ENCODE measurements around the gene HECW1. TPM values are rescaled to one million over a fixed set of nuclear protein-coding genes. Genes with fewer than 3 reads are reported as not detected.

Gene HECW1
- total and polyA plus RNA-seq, 4 donors: 0.05 TPM; not detected in 3

- no peak overlapping the region for H3K4me3 ChIP-seq (ENCODE audit: low read depth in 1 of 3, low read length in 3 of 3)
- H3K27me3 ChIP-seq (ENCODE audit: control insufficient read depth in 4 of 4, insufficient read depth in 4 of 4, low read length in 3 of 4): peaks cover 0 to 24% (median 10%) of the 10 kb centered on the region in 4 donors
- TF ChIP-seq HNF4A (conservative IDR thresholded peaks at IDR 0.05) (no peak), RAD21 (IDR thresholded peaks at IDR 0.05) (no peak), CTCF (IDR thresholded peaks at IDR 0.05; ENCODE audit: low read depth, low read length, missing input control) (no peak), ATF3 (IDR thresholded peaks at IDR 0.05) (no peak), GABPA (IDR thresholded peaks at IDR 0.05 in 1 of 2, conservative IDR thresholded peaks at IDR 0.05 in 1 of 2) (no peak), HNF4G (IDR thresholded peaks at IDR 0.05) (no peak), RXRA (IDR thresholded peaks at IDR 0.05) (no peak), FOXA2 (IDR thresholded peaks at IDR 0.05) (no peak), SP1 (IDR thresholded peaks at IDR 0.05) (no peak), FOXA1 (IDR thresholded peaks at IDR 0.05) (no peak), EGR1 (IDR thresholded peaks at IDR 0.05; ENCODE audit: low read depth in 2 of 2) (no peak), YY1 (IDR thresholded peaks at IDR 0.05) (no peak)
- TF ChIP-seq, protein P1, sequence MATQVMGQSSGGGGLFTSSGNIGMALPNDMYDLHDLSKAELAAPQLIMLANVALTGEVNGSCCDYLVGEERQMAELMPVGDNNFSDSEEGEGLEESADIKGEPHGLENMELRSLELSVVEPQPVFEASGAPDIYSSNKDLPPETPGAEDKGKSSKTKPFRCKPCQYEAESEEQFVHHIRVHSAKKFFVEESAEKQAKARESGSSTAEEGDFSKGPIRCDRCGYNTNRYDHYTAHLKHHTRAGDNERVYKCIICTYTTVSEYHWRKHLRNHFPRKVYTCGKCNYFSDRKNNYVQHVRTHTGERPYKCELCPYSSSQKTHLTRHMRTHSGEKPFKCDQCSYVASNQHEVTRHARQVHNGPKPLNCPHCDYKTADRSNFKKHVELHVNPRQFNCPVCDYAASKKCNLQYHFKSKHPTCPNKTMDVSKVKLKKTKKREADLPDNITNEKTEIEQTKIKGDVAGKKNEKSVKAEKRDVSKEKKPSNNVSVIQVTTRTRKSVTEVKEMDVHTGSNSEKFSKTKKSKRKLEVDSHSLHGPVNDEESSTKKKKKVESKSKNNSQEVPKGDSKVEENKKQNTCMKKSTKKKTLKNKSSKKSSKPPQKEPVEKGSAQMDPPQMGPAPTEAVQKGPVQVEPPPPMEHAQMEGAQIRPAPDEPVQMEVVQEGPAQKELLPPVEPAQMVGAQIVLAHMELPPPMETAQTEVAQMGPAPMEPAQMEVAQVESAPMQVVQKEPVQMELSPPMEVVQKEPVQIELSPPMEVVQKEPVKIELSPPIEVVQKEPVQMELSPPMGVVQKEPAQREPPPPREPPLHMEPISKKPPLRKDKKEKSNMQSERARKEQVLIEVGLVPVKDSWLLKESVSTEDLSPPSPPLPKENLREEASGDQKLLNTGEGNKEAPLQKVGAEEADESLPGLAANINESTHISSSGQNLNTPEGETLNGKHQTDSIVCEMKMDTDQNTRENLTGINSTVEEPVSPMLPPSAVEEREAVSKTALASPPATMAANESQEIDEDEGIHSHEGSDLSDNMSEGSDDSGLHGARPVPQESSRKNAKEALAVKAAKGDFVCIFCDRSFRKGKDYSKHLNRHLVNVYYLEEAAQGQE (IDR thresholded peaks at IDR 0.05): no peak
- TF ChIP-seq, protein P2, sequence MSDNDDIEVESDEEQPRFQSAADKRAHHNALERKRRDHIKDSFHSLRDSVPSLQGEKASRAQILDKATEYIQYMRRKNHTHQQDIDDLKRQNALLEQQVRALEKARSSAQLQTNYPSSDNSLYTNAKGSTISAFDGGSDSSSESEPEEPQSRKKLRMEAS (IDR thresholded peaks at IDR 0.05): no peak
- TF ChIP-seq, protein P3, sequence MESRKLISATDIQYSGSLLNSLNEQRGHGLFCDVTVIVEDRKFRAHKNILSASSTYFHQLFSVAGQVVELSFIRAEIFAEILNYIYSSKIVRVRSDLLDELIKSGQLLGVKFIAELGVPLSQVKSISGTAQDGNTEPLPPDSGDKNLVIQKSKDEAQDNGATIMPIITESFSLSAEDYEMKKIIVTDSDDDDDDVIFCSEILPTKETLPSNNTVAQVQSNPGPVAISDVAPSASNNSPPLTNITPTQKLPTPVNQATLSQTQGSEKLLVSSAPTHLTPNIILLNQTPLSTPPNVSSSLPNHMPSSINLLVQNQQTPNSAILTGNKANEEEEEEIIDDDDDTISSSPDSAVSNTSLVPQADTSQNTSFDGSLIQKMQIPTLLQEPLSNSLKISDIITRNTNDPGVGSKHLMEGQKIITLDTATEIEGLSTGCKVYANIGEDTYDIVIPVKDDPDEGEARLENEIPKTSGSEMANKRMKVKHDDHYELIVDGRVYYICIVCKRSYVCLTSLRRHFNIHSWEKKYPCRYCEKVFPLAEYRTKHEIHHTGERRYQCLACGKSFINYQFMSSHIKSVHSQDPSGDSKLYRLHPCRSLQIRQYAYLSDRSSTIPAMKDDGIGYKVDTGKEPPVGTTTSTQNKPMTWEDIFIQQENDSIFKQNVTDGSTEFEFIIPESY (IDR thresholded peaks at IDR 0.05): no peak
- 21% methylated on average over 17 of the region's 17 CpGs for WGBS
- no peak for DNase-seq (ENCODE audit: low spot score)
- H3K9ac ChIP-seq (ENCODE audit: low read depth in 1 of 2, low read length in 2 of 2): no peak overlapping the region
- no peaks in the 10 kb centered on the region for H3K36me3 ChIP-seq (ENCODE audit: control insufficient read depth in 4 of 4, insufficient read depth in 3 of 4, low read depth in 1 of 4, low read length in 3 of 4)
- no peak overlapping the region for H3K27ac ChIP-seq (ENCODE audit: low read depth in 1 of 2, low read length in 2 of 2)
- H3K9me3 ChIP-seq (ENCODE audit: control insufficient read depth in 4 of 4, low read length in 3 of 4): no peaks in the 10 kb centered on the region
- peaks cover 0 to 17% (median 3%) of the 10 kb centered on the region in 4 donors for H3K4me1 ChIP-seq (ENCODE audit: control insufficient read depth in 4 of 4, insufficient read depth in 4 of 4, low read length in 3 of 4)
These were observed 603 bp upstream of the HECW1 start for GRCh38 chr7:43111630-43112458.
